Ovary (tissue), 9 donors: ENCODE data around the gene FGL2. TPM values are rescaled to one million over a fixed set of nuclear protein-coding genes. Genes with fewer than 3 reads are reported as not detected.

ENCODE experiments used
- DNase-seq, 5 donors: peaks; one replicate each; pipeline ENCODE4 v3.0.0-alpha.2; 2019 to 2020
- H3K27ac ChIP-seq, 2 donors: fragments of 200-600 bp; one replicate each; pipeline versions ENCODE4 v1.5.1 to v1.8.0; 2019 to 2022
- H3K27me3 ChIP-seq: fragments of 200-600 bp; one replicate; pipeline ENCODE4 v1.8.0; 2022
- H3K36me3 ChIP-seq: fragments of 200-600 bp; sonication (generic); one replicate; pipeline ENCODE4 v1.5.1; 2019
- H3K4me1 ChIP-seq: one replicate; pipeline ENCODE4 v1.8.1; 2013; ENCODE audit warnings: mild to moderate bottlenecking, moderate library complexity; ENCODE audit not compliant: insufficient read depth
- H3K4me3 ChIP-seq: fragments of 200-600 bp; sonication (generic); one replicate; pipeline ENCODE4 v1.5.1; 2017
- H3K9me3 ChIP-seq, 2 donors: fragments of 200-600 bp in 1 of 2; sonication (generic) in 1 of 2; one replicate each; pipeline versions ENCODE4 v1.5.1 to v1.8.1; 2013 to 2019; ENCODE audit warnings: mild to moderate bottlenecking in 1 of 2, moderate library complexity in 1 of 2
- EP300 ChIP-seq: sonication (generic); formaldehyde crosslinking; IDR thresholded peaks from one replicate; pipeline ENCODE4 v1.6.1; 2017; ENCODE audit warnings: antibody characterized with exemption
- POLR2A ChIP-seq: fragments of 450-650 bp; IDR thresholded peaks from one replicate; pipeline ENCODE4 v1.6.1; 2017; ENCODE audit warnings: antibody characterized with exemption, mild to moderate bottlenecking, moderate library complexity
- WGBS, 3 donors: extraction: QIAGEN DNeasy Blood & Tissue Kit in 1 of 3; methylation state at CpG; one replicate each; pipeline versions ENCODE4 v1.1.5 to v1.1.7; 2013 to 2017; 5-methylcytosine and 5-hydroxymethylcytosine counted together
- intact Hi-C, 4 donors: fragments of 100-400 bp; cut with DNase I; formaldehyde crosslinking; loops; one replicate each; pipeline versions ENCODE4 v1.11.0 to v1.15.1; 2022 to 2023
- polyA plus RNA-seq, 2 donors: library from polyadenylated mRNA; stranded (reverse); fragments of 200-250 nt in 1 of 2; fragments of 350-450 nt in 1 of 2; fragmentation: Illumina TruSeq in 1 of 2; extraction: RNeasy Lipid Tissue Mini Kit (QIAGEN cat#74804) in 1 of 2; gene quantifications; one replicate each; pipeline ENCODE4 v1.2.3, GENCODE V29; 2013 to 2014
- total RNA-seq, 7 donors: library from RNA; depleted of rRNA in 2 of 7; stranded (reverse); fragments of >200 nt in 2 of 7; fragmentation: NEBNext Ultra II Directional in 3 of 7; extraction: Animal tissue kit (Norgen Biotek cat#: 25700) in 3 of 7; gene quantifications; one replicate each; pipeline versions ENCODE4 v1.1.0 to v1.2.4, GENCODE V29; 2016 to 2023
- TF ChIP-seq, protein P1 (sequence below), 3 donors: fragments of 450-650 bp in 2 of 3; fragments of 200-600 bp in 1 of 3; IDR thresholded peaks; one replicate each; pipeline versions ENCODE4 v1.5.1 to v1.8.0; 2016 to 2022; ENCODE audit warnings: antibody characterized with exemption in 3 of 3, mild to moderate bottlenecking in 1 of 3
- donor health status: DM: no; HTN: no; CAD: no; lungs with moderate emphysema.
- donor health status: DM: no; HTN: no; CAD: no.
- donor health status: Bipolar disorder and iron deficiency.
- donor health status: DM: yes; HTN: yes; CAD: no.
- donor health status: DM: no; HTN: no; CAD: no.
- donor health status: DM: yes; HTN: yes; CAD: no.

FGL2 gene
- total and polyA plus RNA-seq, 9 donors: 3.5 to 22.4 (median 10.5) TPM

- Histone ChIP-seq H3K4me1 (no peaks in the 10 kb centered on the region), H3K36me3 (no peaks in the 10 kb centered on the region), H3K27me3 (no peaks in the 10 kb centered on the region), H3K4me3 (no peak overlapping the region), H3K9me3 (no peaks in the 10 kb centered on the region), H3K27ac (no peak overlapping the region)
- no peak for DNase-seq
- intact Hi-C loops: no loop called here
- WGBS, 3 donors: 91 to 96% (median 96%) methylated on average over 2 of the region's 2 CpGs
- TF ChIP-seq, protein P1, sequence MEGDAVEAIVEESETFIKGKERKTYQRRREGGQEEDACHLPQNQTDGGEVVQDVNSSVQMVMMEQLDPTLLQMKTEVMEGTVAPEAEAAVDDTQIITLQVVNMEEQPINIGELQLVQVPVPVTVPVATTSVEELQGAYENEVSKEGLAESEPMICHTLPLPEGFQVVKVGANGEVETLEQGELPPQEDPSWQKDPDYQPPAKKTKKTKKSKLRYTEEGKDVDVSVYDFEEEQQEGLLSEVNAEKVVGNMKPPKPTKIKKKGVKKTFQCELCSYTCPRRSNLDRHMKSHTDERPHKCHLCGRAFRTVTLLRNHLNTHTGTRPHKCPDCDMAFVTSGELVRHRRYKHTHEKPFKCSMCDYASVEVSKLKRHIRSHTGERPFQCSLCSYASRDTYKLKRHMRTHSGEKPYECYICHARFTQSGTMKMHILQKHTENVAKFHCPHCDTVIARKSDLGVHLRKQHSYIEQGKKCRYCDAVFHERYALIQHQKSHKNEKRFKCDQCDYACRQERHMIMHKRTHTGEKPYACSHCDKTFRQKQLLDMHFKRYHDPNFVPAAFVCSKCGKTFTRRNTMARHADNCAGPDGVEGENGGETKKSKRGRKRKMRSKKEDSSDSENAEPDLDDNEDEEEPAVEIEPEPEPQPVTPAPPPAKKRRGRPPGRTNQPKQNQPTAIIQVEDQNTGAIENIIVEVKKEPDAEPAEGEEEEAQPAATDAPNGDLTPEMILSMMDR (IDR thresholded peaks at IDR 0.05): no peak
- TF ChIP-seq POLR2A: no peak
- TF ChIP-seq EP300: no peak
Observed at GRCh38 chr7:77217474-77218185, 18.0 kb upstream of the FGL2 start.

DNA sequence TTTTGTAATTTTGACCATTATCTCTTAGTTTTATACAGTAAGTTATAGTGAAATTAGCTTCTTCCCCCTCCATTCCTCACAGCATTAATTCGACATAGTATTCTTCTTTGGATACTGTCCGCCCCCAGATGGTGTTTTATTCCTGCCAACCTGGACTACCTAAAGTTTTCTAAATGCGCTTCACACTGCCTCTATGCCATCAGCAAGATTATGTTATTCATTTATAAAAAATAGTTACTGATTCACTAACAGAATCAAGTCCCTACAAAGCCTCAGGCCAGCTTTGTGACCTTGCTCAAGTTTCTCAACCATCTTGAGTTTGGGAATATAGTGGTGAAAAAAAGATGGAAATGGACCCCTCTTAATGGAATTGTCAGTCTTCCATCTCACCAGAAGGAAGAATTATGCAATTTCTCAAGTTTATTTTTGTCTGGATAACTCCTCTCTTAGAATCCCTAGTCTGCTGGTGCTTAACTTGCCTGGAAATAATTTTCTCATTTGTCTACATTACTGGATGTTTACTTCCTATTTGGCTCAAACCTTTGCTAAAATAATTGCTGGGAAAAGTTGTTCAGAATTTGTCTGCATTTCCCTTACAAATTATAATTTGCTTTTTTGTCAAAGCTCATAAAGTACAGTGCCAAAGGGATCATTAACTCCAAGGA lies 16.7 kb upstream of the FGL2 start:
- intact Hi-C loops: no loop called here
- H3K9me3 ChIP-seq: no peaks in the 10 kb centered on the region
- DNase-seq: no peak
- no peaks in the 10 kb centered on the region for H3K36me3 ChIP-seq
- 90 to 92% (median 91%) methylated on average over 3 of the region's 3 CpGs for WGBS, 3 donors
- no peak overlapping the region for H3K4me3 ChIP-seq
- TF ChIP-seq POLR2A (no peak), EP300 (no peak)
- TF ChIP-seq, protein P1 (IDR thresholded peaks at IDR 0.05): no peak
- H3K4me1 ChIP-seq: no peaks in the 10 kb centered on the region
- H3K27ac ChIP-seq: no peak overlapping the region
- H3K27me3 ChIP-seq: no peaks in the 10 kb centered on the region

DNA sequence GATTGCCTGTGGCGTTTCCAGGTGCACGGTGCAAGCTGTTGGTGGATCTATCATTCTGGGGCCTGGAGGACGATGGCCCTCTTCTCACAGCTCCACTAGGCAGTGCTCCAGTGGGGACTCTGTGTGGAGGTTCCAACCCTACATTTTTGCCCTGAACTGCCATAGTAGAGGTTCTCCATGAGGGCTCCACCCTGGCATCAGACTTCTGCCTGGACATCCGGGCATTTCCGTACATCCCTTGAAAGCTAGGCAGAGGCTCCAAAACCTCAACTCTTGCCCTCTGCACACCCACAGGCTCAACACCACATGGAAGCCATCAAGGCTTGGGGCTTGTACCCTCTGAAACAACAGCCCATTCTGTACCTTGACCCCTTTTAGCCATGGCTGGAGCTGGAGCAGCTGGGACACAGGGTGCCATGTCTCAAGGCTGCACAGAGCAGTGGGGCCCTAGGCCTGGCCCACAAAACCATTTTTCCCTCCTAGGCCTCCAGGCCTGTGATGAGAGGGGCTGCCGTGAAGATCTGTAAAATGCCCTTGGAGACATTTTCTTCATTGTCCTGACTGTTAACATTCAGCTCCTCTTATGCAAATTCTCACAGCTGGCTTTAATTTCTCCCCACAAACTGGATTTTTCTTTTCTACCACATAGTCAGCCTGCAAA lies 10.0 kb upstream of the FGL2 start:
- no peak for TF ChIP-seq POLR2A
- Histone ChIP-seq H3K27me3 (no peaks in the 10 kb centered on the region), H3K27ac (no peak overlapping the region), H3K4me1 (no peaks in the 10 kb centered on the region), H3K4me3 (no peak overlapping the region), H3K9me3 (no peaks in the 10 kb centered on the region), H3K36me3 (no peaks in the 10 kb centered on the region)
- intact Hi-C loops: no loop called here
- WGBS, 3 donors: 95 to 97% (median 97%) methylated on average over 6 of the region's 6 CpGs
- no peak for DNase-seq

- H3K36me3 ChIP-seq: no peaks in the 10 kb centered on the region
- no peak overlapping the region for H3K27ac ChIP-seq
- TF ChIP-seq POLR2A: no peak
- H3K4me3 ChIP-seq: no peak overlapping the region
- no peaks in the 10 kb centered on the region for H3K9me3 ChIP-seq
- H3K27me3 ChIP-seq: no peaks in the 10 kb centered on the region
- intact Hi-C loops: no loop called here
- no peak for DNase-seq
- H3K4me1 ChIP-seq: no peaks in the 10 kb centered on the region
Observed at GRCh38 chr7:77208416-77208815, 8.8 kb upstream of the FGL2 start.

GRCh38 chr7:77205706-77206105 lies 6.1 kb upstream of the FGL2 start:
- no peaks in the 10 kb centered on the region for H3K36me3 ChIP-seq
- H3K4me3 ChIP-seq: no peak overlapping the region
- no peak for DNase-seq
- no peak overlapping the region for H3K27ac ChIP-seq
- intact Hi-C loops: no loop called here
- no peaks in the 10 kb centered on the region for H3K4me1 ChIP-seq
- H3K27me3 ChIP-seq: no peaks in the 10 kb centered on the region
- WGBS, 3 donors: 95 to 98% (median 98%) methylated on average over 3 of the region's 3 CpGs
- TF ChIP-seq, protein P1 (IDR thresholded peaks at IDR 0.05): no peak
- TF ChIP-seq POLR2A (no peak), EP300 (no peak)
- H3K9me3 ChIP-seq: no peaks in the 10 kb centered on the region
